WTC11 (cell line): Measurements from ENCODE around the gene SLC8A2.

Source experiments
- CREB1 ChIP-seq: sonication (generic); formaldehyde crosslinking; IDR thresholded peaks from 2 replicates; pipeline ENCODE4 v1.8.0; 2023; ENCODE audit warnings: mild to moderate bottlenecking, missing genetic modification reagents
- ESRRA ChIP-seq: sonication (generic); formaldehyde crosslinking; IDR thresholded peaks from 2 replicates; pipeline ENCODE4 v1.8.1; 2022; ENCODE audit warnings: mild to moderate bottlenecking, missing genetic modification reagents, borderline replicate concordance
- JUN ChIP-seq: sonication (generic); formaldehyde crosslinking; IDR thresholded peaks from 2 replicates; pipeline ENCODE4 v1.8.0; 2023; ENCODE audit warnings: mild to moderate bottlenecking, missing genetic modification reagents
- SP1 ChIP-seq: sonication (generic); formaldehyde crosslinking; conservative IDR thresholded peaks from 2 replicates; pipeline ENCODE4 v1.8.1; 2022; ENCODE audit warnings: missing genetic modification reagents
- TF ChIP-seq, protein P1 (sequence below): fragments of 200-600 bp; IDR thresholded peaks from 2 replicates; pipeline ENCODE4 v1.8.0; 2022; ENCODE audit warnings: antibody characterized with exemption
- TF ChIP-seq, protein P2 (sequence below): sonication (generic); formaldehyde crosslinking; IDR thresholded peaks from 2 replicates; pipeline ENCODE4 v1.8.1; 2023; ENCODE audit warnings: mild to moderate bottlenecking, missing genetic modification reagents, moderate library complexity
- TF ChIP-seq, protein P3 (sequence below): sonication (generic); formaldehyde crosslinking; IDR thresholded peaks from 2 replicates; pipeline ENCODE4 v1.8.0; 2022; ENCODE audit warnings: mild to moderate bottlenecking, missing genetic modification reagents

DNA sequence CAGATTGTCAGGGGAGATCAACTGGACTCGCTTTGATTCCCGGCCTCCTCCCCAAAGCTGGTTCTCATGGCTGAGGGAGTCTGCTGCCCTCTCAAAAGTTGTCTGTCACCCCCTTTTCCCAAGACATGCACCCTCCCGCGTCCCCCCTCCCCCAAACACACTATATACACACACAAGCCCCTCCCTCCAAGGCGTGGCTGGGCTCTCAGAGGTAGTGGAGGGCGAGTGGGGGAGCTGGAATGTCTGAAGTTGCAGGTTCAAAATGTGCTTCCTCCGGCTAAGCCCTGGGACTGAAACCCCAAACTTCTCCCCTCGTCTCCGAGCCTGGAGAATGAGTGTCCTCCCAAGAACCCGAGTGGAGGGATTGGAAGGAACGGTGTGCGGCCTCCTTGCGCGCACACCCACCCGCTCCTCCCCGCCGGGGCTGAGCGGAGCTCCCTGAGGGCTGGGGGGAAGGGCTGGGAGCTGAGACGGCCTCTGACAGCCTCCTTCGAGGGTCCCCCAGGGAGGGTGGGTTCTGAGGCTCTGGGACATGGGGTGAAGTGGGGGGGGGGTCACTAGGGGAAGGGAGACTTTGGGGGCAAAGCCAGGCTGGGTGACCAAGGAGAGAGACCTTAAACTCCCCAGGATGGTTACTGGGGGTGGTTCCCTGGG lies 42.4 kb downstream of the SLC8A2 start:
- TF ChIP-seq, protein P1, sequence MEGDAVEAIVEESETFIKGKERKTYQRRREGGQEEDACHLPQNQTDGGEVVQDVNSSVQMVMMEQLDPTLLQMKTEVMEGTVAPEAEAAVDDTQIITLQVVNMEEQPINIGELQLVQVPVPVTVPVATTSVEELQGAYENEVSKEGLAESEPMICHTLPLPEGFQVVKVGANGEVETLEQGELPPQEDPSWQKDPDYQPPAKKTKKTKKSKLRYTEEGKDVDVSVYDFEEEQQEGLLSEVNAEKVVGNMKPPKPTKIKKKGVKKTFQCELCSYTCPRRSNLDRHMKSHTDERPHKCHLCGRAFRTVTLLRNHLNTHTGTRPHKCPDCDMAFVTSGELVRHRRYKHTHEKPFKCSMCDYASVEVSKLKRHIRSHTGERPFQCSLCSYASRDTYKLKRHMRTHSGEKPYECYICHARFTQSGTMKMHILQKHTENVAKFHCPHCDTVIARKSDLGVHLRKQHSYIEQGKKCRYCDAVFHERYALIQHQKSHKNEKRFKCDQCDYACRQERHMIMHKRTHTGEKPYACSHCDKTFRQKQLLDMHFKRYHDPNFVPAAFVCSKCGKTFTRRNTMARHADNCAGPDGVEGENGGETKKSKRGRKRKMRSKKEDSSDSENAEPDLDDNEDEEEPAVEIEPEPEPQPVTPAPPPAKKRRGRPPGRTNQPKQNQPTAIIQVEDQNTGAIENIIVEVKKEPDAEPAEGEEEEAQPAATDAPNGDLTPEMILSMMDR: no peak
- TF ChIP-seq SP1: no peak
- no peak for TF ChIP-seq CREB1
- TF ChIP-seq, protein P2, sequence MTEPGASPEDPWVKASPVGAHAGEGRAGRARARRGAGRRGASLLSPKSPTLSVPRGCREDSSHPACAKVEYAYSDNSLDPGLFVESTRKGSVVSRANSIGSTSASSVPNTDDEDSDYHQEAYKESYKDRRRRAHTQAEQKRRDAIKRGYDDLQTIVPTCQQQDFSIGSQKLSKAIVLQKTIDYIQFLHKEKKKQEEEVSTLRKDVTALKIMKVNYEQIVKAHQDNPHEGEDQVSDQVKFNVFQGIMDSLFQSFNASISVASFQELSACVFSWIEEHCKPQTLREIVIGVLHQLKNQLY (CRISPR knock-in tag): no peak
- no peak for TF ChIP-seq JUN (CRISPR knock-in tag)
- TF ChIP-seq, protein P3, sequence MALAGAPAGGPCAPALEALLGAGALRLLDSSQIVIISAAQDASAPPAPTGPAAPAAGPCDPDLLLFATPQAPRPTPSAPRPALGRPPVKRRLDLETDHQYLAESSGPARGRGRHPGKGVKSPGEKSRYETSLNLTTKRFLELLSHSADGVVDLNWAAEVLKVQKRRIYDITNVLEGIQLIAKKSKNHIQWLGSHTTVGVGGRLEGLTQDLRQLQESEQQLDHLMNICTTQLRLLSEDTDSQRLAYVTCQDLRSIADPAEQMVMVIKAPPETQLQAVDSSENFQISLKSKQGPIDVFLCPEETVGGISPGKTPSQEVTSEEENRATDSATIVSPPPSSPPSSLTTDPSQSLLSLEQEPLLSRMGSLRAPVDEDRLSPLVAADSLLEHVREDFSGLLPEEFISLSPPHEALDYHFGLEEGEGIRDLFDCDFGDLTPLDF (CRISPR knock-in tag): no peak
- TF ChIP-seq ESRRA (CRISPR knock-in tag): no peak
